Kidney tubule cell (primary cell): ENCODE measurements around the gene SETD7.

Source experiments
- DNase-seq: peaks from one replicate; pipeline ENCODE4 v3.0.0-alpha.2; 2018; ENCODE audit warnings: low spot score

Gene SETD7

GRCh38 chr4:139574641-139575040 is 18.6 kb upstream of the SETD7 start:
- no peak for DNase-seq

- DNase-seq: no peak
Observed at GRCh38 chr4:139568206-139568955, 12.4 kb upstream of the SETD7 start.

- no peak for DNase-seq
Observed at GRCh38 chr4:139567159-139567870, 11.3 kb upstream of the SETD7 start.

- DNase-seq: no peak
Observed at GRCh38 chr4:139564502-139564901, 8.5 kb upstream of the SETD7 start.

GRCh38 chr4:139563515-139563914 is 7.5 kb upstream of the SETD7 start:
- DNase-seq: no peak

GRCh38 chr4:139562839-139563238 is 6.8 kb upstream of the SETD7 start:
- no peak for DNase-seq

- DNase-seq: no peak
Observed at GRCh38 chr4:139562067-139562684, 6.2 kb upstream of the SETD7 start.

- DNase-seq: peak; percentile 54
Observed at GRCh38 chr4:139560406-139561104, 4.5 kb upstream of the SETD7 start.

GRCh38 chr4:139559687-139560086 is 3.7 kb upstream of the SETD7 start:
- no peak for DNase-seq

GRCh38 chr4:139559089-139559479 is 3.1 kb upstream of the SETD7 start:
- DNase-seq: no peak

GRCh38 chr4:139558235-139559088 is 2.4 kb upstream of the SETD7 start:
- DNase-seq: no peak

- DNase-seq: no peak
Observed at GRCh38 chr4:139557556-139558110, 1.6 kb upstream of the SETD7 start.

- peak; percentile 65 for DNase-seq
Observed at GRCh38 chr4:139556724-139557555, 921 bp upstream of the SETD7 start.

GRCh38 chr4:139555705-139556070 is 331 bp downstream of the SETD7 start:
- DNase-seq: no peak

GRCh38 chr4:139554893-139555704 is 920 bp downstream of the SETD7 start:
- DNase-seq: peak; percentile 91

- no peak for DNase-seq
Observed at GRCh38 chr4:139554642-139554892, 1.5 kb downstream of the SETD7 start.

GRCh38 chr4:139553751-139554641 is 2.0 kb downstream of the SETD7 start:
- no peak for DNase-seq

- peak; percentile 53 for DNase-seq
Observed at GRCh38 chr4:139552517-139553307, 3.3 kb downstream of the SETD7 start.
